Activated naive CD8-positive, alpha-beta T cell treated with anti-CD3 and anti-CD28 coated beads, Interleukin-2, amount 10 ng/mL, durations not matched to agents 7 days and 5 days (primary cell): ENCODE measurements around the gene TTC4. TPM values are rescaled to one million over a fixed set of nuclear protein-coding genes. Genes with fewer than 3 reads are reported as not detected.
A peak's percentile ranks its signal among the peaks of the same experiment; 100 is the strongest.

ENCODE experiments used
- ATAC-seq: fragments of 150-1000 bp; cut with Tn5 transposase; one replicate; pipeline ENCODE4 v1.10.0; 2021; ENCODE audit warnings: low read depth, moderate library complexity
- POLR2A ChIA-PET: fragments of 350-600 bp; sonication (Branson Sonifier 250); formaldehyde crosslinking; loops from one replicate; lab custom pipeline; 2021; ENCODE audit warnings: antibody characterized with exemption; lab: Charles Lee
- DNase-seq: peaks from one replicate; pipeline ENCODE4 v3.0.0; 2021
- H3K27ac Mint-ChIP-seq: one replicate; pipeline ENCODE4 v1.8.0; 2022; ENCODE audit warnings: mild to moderate bottlenecking, mixed read lengths
- H3K27me3 Mint-ChIP-seq: one replicate; pipeline ENCODE4 v1.8.0; 2022; ENCODE audit warnings: mild to moderate bottlenecking, moderate library complexity, mixed read lengths
- H3K36me3 Mint-ChIP-seq: one replicate; pipeline ENCODE4 v1.8.0; 2021; ENCODE audit warnings: mild to moderate bottlenecking, mixed read lengths
- H3K4me1 Mint-ChIP-seq: one replicate; pipeline ENCODE4 v1.8.0; 2021; ENCODE audit warnings: mixed read lengths
- H3K4me3 Mint-ChIP-seq: one replicate; pipeline ENCODE4 v1.8.0; 2022; ENCODE audit warnings: mild to moderate bottlenecking, moderate library complexity, mixed read lengths
- H3K9me3 Mint-ChIP-seq: one replicate; pipeline ENCODE4 v1.8.0; 2021; ENCODE audit warnings: mixed read lengths
- total RNA-seq, 2 experiments: library from RNA; stranded (reverse); gene quantifications; one replicate each; pipeline ENCODE4 v1.2.3, GENCODE V29; 2021

The TTC4 gene, protein sequence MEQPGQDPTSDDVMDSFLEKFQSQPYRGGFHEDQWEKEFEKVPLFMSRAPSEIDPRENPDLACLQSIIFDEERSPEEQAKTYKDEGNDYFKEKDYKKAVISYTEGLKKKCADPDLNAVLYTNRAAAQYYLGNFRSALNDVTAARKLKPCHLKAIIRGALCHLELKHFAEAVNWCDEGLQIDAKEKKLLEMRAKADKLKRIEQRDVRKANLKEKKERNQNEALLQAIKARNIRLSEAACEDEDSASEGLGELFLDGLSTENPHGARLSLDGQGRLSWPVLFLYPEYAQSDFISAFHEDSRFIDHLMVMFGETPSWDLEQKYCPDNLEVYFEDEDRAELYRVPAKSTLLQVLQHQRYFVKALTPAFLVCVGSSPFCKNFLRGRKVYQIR
- total RNA-seq = 10 to 100 TPM; 19.6 to 20.2 TPM

DNA sequence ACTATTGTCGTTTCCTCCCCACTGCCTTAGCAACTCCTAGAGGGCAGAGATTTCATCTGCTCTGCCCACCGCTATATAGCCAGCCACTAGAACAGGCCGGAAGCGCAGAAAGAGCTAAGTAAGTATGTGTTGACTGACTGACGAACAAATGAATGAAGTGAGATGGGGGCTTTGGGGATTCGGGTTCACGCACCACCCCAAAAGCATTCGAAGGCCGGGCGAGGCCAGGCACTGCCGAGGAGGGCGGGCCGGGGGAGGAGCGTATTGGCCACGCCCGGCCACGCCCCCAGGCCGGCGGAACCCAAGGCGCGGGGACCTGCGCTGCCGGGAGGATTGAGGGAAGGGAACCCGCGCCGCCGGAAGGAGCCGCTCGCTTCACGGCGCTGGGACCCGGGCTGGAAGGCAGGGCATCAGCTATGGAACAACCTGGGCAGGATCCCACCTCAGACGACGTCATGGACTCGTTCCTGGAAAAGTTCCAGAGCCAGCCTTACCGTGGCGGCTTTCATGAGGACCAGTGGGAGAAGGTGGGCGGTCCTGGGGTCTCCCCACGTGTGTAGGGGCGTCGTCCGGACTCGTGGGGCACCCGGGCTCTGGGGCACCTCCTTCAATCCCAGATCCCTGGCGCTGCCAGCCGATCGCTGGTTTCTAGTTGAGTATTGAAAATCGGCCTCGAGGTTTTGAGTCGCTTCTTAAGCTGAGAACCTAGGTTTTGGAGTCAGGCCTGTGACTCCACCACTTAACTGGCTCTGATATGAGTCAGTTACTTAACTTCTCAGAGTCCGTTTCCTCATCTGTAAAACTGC is at the start of gene TTC4:
TSS of gene TTC4 (plus strand) at position 369 of the 806 bp plus-strand sequence. CDS start at position 417, 48 bp downstream.
- Mint-ChIP-seq H3K27me3 (peaks cover 3% of the 10 kb centered on the region), H3K4me1 (peaks cover 24% of the 10 kb centered on the region), H3K36me3 (no peaks in the 10 kb centered on the region), H3K9me3 (no peaks in the 10 kb centered on the region), H3K4me3 (peak within 1 kb of the TSS; percentile 91), H3K27ac (peak within 1 kb of the TSS; percentile 88)
- ATAC-seq (peak; percentile 95), DNase-seq (peak; percentile 95)
- POLR2A ChIA-PET = interaction anchor here (2.6 kb wide), 1 partner anchor 85 kb away, joined by 8 read pairs; the partner anchor contains the start of gene TTC22

DNA sequence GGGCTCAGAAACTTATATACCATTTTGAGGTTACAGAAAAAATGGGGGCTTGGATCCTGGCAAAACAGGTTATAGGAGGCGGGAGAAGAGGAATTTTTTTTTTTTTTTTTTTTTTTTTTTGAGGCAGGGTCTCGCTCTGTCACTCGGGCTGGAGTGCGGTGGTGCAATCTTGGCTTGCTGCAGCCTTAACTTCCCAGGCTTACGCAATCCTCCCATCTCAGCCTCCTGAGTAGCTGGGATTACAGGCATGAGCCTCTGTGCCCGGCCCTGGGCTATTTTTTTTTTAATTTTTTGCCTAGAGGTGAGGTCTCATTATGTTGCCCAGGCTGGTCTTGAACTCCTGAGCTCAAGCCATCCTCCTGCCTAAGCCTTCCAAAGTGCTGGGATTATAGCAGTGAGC is 49.3 kb upstream of the TTC4 start:
- H3K27me3 Mint-ChIP-seq = peaks cover 3% of the 10 kb centered on the region

DNA sequence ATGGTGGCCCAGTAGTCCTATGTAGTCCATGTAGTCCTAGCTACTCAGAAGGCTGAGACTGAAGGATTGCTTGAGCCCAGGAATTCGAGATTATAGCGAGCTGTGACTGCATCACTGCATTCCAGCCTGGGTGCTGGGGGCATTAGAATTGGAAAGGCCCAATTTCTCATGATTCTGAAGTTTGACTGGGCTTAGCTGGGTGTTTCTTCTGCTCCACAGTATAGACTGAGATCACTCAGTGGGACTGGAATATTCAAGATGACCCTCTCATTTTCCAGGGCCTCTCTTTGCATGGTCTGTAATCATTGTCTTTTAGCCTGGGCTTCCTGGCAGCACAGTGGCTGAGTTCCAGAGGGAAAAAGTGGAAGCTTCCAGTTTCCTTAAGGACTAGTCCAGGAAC is 47.9 kb upstream of the TTC4 start:
- POLR2A ChIA-PET = no interaction called here
- H3K4me3 Mint-ChIP-seq = no peak overlapping the region
- no peaks in the 10 kb centered on the region for H3K9me3 Mint-ChIP-seq
- H3K36me3 Mint-ChIP-seq = no peaks in the 10 kb centered on the region
- peaks cover 9% of the 10 kb centered on the region for H3K27me3 Mint-ChIP-seq
- DNase-seq = no peak
- ATAC-seq = no peak
- no peak overlapping the region for H3K27ac Mint-ChIP-seq
- H3K4me1 Mint-ChIP-seq = peaks cover 9% of the 10 kb centered on the region

More for the DNA sequence above, 49.3 kb upstream of the TTC4 start:
- DNase-seq (no peak), ATAC-seq (no peak)
- H3K4me1 Mint-ChIP-seq = no peaks in the 10 kb centered on the region
- POLR2A ChIA-PET = interaction anchor here (0.6 kb wide), 1 partner anchor 279 kb away, joined by 3 read pairs; no protein-coding TSS in a partner anchor
- no peak overlapping the region for H3K27ac Mint-ChIP-seq
- H3K4me3 Mint-ChIP-seq = no peak overlapping the region
- H3K9me3 Mint-ChIP-seq = no peaks in the 10 kb centered on the region
- no peaks in the 10 kb centered on the region for H3K36me3 Mint-ChIP-seq

DNA sequence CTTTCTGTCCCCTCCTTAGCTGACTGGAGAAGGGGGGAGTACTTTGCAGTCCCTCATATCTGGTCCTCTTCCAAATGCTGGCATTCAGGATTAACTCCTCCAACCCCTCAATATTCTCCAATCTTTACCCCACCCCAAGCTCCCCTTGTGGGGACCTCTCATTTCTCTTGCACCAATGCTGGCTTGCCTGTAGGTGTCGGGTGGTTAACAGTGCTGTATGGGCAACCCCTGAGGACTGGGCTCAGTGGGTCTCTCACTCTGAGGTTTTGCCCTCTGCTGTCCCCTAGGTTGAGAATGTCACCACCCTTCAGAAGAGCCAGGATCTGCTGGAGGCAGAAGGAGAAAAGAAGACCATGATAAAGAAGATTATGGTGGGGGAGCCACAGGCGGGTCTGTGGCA is 47.1 kb upstream of the TTC4 start:
- POLR2A ChIA-PET = no interaction called here
- H3K4me1 Mint-ChIP-seq = peaks cover 9% of the 10 kb centered on the region

DNA sequence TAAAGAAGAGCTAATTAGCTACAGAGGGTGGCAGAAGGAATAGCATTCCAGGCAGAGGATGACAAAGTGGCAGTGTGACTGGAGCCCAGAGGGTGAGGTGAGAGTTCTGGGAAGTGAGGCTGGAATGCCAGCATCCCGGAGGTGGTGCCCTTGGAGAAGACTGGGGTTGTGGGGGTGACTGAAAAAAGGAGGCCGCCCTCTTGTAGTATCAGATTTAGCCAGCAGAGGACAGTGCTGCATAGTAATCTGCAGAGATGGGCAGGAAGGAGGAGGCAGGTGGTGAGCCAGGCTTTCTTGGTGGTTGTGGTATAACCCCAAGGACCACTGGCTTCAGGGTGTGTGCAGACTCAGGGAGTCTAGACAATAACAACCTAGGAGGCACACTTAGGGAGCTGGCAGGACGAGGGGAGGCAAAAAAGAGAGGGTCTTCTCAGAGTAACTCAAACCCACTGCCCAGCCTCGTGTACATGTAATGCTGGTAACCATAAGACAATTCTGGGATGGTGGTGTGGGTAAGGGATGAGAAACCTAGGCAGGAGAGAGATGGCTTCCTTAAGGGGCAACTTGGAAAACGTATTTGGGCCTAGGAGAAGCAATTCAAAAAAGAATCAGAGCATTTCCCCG is 43.6 kb upstream of the TTC4 start:
- Mint-ChIP-seq H3K4me3 (no peak overlapping the region), H3K9me3 (no peaks in the 10 kb centered on the region), H3K27me3 (peaks cover 19% of the 10 kb centered on the region), H3K27ac (peak overlapping the region; percentile 12), H3K4me1 (peaks cover 9% of the 10 kb centered on the region), H3K36me3 (no peaks in the 10 kb centered on the region)
- POLR2A ChIA-PET = no interaction called here
- ATAC-seq (peak; percentile 86), DNase-seq (peak; percentile 74)

More for the DNA sequence above, 47.1 kb upstream of the TTC4 start:
- DNase-seq = no peak
- H3K27ac Mint-ChIP-seq = no peak overlapping the region
- H3K36me3 Mint-ChIP-seq = no peaks in the 10 kb centered on the region
- peaks cover 10% of the 10 kb centered on the region for H3K27me3 Mint-ChIP-seq
- no peak overlapping the region for H3K4me3 Mint-ChIP-seq
- ATAC-seq = no peak
- H3K9me3 Mint-ChIP-seq = no peaks in the 10 kb centered on the region

DNA sequence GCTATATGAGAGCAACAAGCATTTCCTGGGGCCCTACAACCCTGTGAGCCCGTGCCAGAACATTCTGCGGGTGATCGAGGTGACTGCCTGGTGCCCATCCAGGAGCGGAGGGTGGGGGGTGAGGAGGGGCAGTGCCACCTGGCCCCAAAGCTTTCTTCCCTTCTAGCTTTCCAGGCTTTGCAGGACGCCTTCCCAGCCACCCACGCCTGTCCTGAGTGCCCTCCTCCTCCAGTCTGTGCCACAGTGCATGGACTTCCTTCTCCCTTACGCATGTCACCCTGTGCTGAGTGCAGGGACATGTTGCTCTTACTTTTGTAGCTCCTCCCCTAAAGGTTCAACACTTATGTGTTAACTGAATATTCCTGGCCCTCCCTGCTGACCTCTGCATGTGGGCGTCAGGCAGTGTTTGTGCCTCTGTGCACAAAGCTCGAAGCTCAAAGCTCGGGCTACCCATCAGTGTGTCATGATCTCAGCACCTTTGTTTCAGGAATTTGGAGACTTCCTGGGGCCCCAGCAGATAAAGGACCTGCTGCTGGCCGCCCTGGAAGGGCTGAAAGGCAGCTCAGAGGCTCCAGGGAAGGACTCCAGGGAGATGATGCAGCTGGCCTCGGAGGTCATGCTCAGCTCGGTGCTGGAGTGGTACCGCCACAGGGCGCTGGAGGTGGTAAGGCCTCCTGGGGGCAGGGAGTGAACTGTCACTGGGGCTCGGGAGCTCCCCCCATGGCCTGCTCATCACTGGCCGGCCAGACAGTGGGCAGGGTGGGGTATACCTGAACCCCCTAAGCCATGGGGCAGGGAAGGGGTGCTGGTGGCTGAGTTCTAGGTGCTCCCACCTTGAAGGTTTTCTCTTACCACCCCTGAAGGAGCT is 36.7 kb upstream of the TTC4 start:
- Mint-ChIP-seq H3K4me1 (peaks cover 1% of the 10 kb centered on the region), H3K27ac (no peak overlapping the region), H3K36me3 (no peaks in the 10 kb centered on the region), H3K4me3 (no peak overlapping the region), H3K27me3 (peaks cover 5% of the 10 kb centered on the region), H3K9me3 (no peaks in the 10 kb centered on the region)
- ATAC-seq (no peak), DNase-seq (no peak)
- POLR2A ChIA-PET = no interaction called here

DNA sequence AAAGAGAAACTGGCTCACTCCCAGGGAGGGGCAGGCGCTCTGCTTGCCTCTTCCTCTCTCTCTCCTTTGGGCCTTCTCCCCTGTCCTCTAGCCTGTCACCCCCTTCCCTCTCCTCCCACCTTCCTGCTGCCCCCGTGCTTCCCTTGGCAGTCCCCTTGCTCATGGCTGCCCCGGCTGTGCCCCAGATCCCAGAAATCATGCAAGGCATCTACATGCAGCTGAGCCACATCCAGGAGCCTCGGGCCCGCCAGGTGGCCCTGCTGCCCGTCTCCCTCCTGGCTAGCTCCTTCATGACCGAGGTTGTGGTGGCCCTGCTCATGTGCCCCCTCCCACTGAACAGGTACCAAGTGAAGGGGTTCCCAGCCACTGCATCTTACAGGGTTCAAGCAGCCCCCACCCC is 36.0 kb upstream of the TTC4 start:
- DNase-seq = no peak
- no peaks in the 10 kb centered on the region for H3K36me3 Mint-ChIP-seq
- H3K27me3 Mint-ChIP-seq = peaks cover 6% of the 10 kb centered on the region
- no peak overlapping the region for H3K27ac Mint-ChIP-seq
- H3K4me3 Mint-ChIP-seq = no peak overlapping the region
- POLR2A ChIA-PET = no interaction called here
- ATAC-seq = no peak
- no peaks in the 10 kb centered on the region for H3K9me3 Mint-ChIP-seq
- H3K4me1 Mint-ChIP-seq = peaks cover 1% of the 10 kb centered on the region

DNA sequence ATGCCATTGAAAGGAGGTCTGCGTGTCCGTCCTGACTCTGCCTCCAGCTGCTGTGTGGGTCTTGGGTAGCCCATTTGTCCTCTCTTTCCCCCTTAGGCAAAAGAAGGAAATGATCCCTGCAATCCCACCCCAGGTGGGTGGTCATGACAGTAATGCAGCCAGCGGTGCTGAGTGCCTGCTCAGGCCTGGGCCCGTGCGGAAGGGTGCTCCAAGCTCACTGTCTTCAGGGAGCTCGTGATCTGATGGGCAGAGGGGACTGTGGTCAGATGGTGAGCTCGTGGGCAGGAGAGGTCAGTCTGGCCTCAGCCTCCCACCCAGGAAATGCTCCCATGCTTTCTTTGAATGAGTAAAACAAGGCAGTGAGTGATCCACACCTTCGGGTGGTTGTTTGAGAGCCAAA is 35.3 kb upstream of the TTC4 start:
- no peak for DNase-seq
- H3K27ac Mint-ChIP-seq = no peak overlapping the region
- H3K36me3 Mint-ChIP-seq = no peaks in the 10 kb centered on the region
- H3K9me3 Mint-ChIP-seq = no peaks in the 10 kb centered on the region
- H3K27me3 Mint-ChIP-seq = peaks cover 2% of the 10 kb centered on the region
- ATAC-seq = no peak
- no peak overlapping the region for H3K4me3 Mint-ChIP-seq
- peaks cover 1% of the 10 kb centered on the region for H3K4me1 Mint-ChIP-seq
- POLR2A ChIA-PET = no interaction called here

DNA sequence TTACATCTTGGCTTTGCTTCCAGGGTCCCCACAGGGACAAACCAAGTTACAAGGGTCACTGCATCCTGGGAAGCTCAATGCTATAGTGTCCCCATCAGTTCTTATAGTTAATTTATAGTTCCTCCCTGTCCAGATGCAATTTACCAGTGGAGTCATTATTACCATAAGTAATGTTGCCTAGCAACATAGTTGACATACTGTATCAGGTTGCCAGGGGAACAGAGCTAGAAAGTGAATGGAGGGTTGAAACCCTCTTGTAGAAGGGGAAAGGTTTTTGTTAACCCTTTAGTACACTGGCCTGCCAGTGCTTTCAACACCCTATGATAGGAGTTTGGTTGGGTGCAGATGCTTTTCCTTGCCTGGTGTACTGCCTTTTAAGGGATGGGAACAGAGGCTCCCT is 34.3 kb upstream of the TTC4 start:
- ATAC-seq (no peak), DNase-seq (no peak)
- peaks cover 2% of the 10 kb centered on the region for H3K27me3 Mint-ChIP-seq
- no peaks in the 10 kb centered on the region for H3K9me3 Mint-ChIP-seq
- H3K36me3 Mint-ChIP-seq = no peaks in the 10 kb centered on the region
- H3K27ac Mint-ChIP-seq = no peak overlapping the region
- POLR2A ChIA-PET = no interaction called here
- no peak overlapping the region for H3K4me3 Mint-ChIP-seq
- peaks cover 1% of the 10 kb centered on the region for H3K4me1 Mint-ChIP-seq

DNA sequence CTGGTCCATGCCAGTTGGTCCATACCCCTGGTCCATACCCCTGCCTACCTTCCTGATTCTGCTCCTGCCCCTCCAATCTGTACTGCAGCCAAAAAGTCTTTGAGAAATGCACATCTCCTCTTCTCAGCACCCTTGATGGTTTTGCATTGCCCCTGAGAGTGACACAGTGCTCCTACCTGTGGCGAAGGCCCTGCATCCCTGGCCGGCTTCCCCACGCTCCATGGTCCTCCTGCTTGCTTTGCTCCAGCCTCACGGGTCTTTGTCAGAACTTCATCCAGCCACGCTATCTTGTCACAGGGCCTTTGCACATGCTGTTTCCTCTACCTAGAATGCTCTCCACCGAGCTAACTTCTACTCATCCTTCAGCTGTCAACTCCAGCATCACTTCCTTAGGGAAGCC is 32.2 kb upstream of the TTC4 start:
- Mint-ChIP-seq H3K4me3 (no peak overlapping the region), H3K27ac (no peak overlapping the region), H3K27me3 (peaks cover 2% of the 10 kb centered on the region), H3K4me1 (peaks cover 1% of the 10 kb centered on the region), H3K9me3 (no peaks in the 10 kb centered on the region), H3K36me3 (no peaks in the 10 kb centered on the region)
- ATAC-seq = no peak
- POLR2A ChIA-PET = no interaction called here
- no peak for DNase-seq

DNA sequence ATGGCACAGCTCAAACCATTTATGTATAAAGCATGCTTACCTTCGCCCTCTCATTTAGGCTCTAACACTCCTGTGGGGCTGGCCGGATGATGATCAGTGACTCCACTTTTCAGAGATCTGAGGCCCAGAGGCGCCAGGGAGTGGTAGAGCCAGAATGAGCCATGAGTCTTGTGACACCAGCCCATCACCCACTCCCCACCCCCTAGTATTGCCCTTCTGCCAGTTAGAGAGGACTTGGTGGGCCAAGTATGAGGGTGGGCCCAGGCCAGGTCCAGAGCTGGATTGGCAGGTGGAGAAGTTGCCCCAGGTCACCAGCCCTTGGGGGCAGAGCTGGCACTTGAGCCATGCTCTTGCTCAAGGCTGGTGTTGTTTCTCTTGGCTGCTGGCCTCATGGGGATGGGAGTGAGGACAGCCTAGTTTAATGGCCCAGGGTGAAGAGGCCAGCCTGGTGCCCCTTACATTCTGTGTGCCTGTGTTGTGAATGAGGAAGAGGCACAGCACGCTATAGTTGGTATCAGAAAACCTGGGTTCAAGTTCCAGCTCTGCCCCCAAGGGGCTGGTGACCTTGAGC is 30.2 kb upstream of the TTC4 start:
- ATAC-seq (no peak), DNase-seq (no peak)
- Mint-ChIP-seq H3K9me3 (no peaks in the 10 kb centered on the region), H3K27ac (no peak overlapping the region), H3K4me3 (no peak overlapping the region), H3K4me1 (peaks cover 1% of the 10 kb centered on the region), H3K36me3 (no peaks in the 10 kb centered on the region), H3K27me3 (peaks cover 2% of the 10 kb centered on the region)
- POLR2A ChIA-PET = no interaction called here

DNA sequence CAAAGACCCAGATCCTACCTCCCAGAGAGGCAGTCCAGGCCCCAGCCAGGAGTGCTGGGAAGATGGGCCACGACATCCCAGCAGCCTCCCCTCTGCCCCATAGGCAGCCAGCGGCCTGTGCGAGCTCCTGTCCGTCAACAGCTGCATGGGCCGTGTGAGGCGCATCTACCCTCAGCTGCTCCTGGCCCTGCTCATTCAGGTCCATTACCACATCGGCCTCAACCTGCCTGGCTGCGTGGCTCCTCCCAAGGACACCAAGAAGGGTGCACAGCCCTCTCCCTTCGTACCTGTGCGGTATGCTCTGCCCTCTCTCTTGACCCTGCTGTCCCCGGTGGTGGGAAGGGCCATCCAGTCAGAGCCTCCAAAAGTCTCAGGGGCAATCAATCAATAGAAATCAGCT is 29.5 kb upstream of the TTC4 start:
- Mint-ChIP-seq H3K4me1 (peaks cover 1% of the 10 kb centered on the region), H3K4me3 (no peak overlapping the region), H3K27ac (no peak overlapping the region), H3K27me3 (peaks cover 2% of the 10 kb centered on the region), H3K9me3 (no peaks in the 10 kb centered on the region), H3K36me3 (no peaks in the 10 kb centered on the region)
- no peak for DNase-seq
- POLR2A ChIA-PET = no interaction called here
- no peak for ATAC-seq
